A549 (cell line): Measurements from ENCODE around the gene RAB38. TPM values are rescaled to one million over a fixed set of nuclear protein-coding genes. Genes with fewer than 3 reads are reported as not detected.

Experiments used
- ATAC-seq, 2 experiments: fragments of 200-7000 bp in 1 of 2; fragments of >200 bp in 1 of 2; cut with Nextera tagmentation in 1 of 2; cut with Tn5 transposase in 1 of 2; 3 replicates each; pipeline versions ENCODE4 v1.8.0 to v1.9.1; 2018 to 2020; ENCODE audit warnings: mild to moderate bottlenecking in 1 of 2, moderate library complexity in 1 of 2
- CTCF ChIA-PET: fragments of 300-600 bp; sonication (Branson Sonifier 250); formaldehyde crosslinking; extraction: SDS; loops from one replicate; lab custom pipeline; 2021; ENCODE audit warnings: antibody characterized with exemption, inconsistent platforms; lab: Yijun Ruan, JAX
- POLR2A ChIA-PET: fragments of 350-600 bp; formaldehyde crosslinking; extraction: SDS; loops from one replicate; lab custom pipeline; 2021; ENCODE audit warnings: antibody characterized with exemption, inconsistent platforms; lab: Yijun Ruan, JAX
- DNase-seq, 2 experiments: peaks; one replicate each; pipeline versions ENCODE4 v3.0.0 to v3.0.0-alpha.2; 2011 to 2016; ENCODE audit warnings: low read depth in 1 of 2, low spot score in 1 of 2
- FAIRE-seq: peaks from 2 replicates; lab custom pipeline; 2011; peaks lifted over from hg19 to GRCh38; lab: Jason Lieb, UNC
- H3K27ac ChIP-seq, 2 experiments: fragments of >200 bp; sonication (Bioruptor Twin); formaldehyde crosslinking; 3 replicates each; pipeline ENCODE4 v1.5.1; 2016 to 2017
- H3K4me1 ChIP-seq: fragments of >200 bp; sonication (Bioruptor Twin); formaldehyde crosslinking; 3 replicates; pipeline ENCODE4 v1.6.1; 2016
- H3K4me2 ChIP-seq: fragments of >200 bp; sonication (Bioruptor Twin); formaldehyde crosslinking; 3 replicates; pipeline ENCODE4 v1.6.1; 2016
- H3K4me3 ChIP-seq: fragments of >200 bp; sonication (Bioruptor Twin); formaldehyde crosslinking; 3 replicates; pipeline ENCODE4 v1.5.1; 2016
- H3K9me3 ChIP-seq: fragments of >200 bp; sonication (Bioruptor Twin); formaldehyde crosslinking; 3 replicates; pipeline ENCODE4 v1.6.1; 2016
- BHLHE40 ChIP-seq: IDR thresholded peaks from 2 replicates; pipeline ENCODE4 v1.6.1; 2012; ENCODE audit warnings: low read depth, low read length, inconsistent platforms
- CEBPB ChIP-seq, 2 experiments: fragments of >200 bp in 1 of 2; sonication (Bioruptor Twin) in 1 of 2; formaldehyde crosslinking in 1 of 2; IDR thresholded peaks; 2 replicates each; pipeline ENCODE4 v1.6.1; 2012 to 2016
- EHF ChIP-seq: fragments of 250-450 bp; sonication (Bioruptor Pico); IDR thresholded peaks from 2 replicates; pipeline ENCODE4 v1.5.0; 2020; ENCODE audit warnings: mild to moderate bottlenecking
- EHMT2 ChIP-seq: fragments of 200-600 bp; sonication (generic); IDR thresholded peaks from 2 replicates; pipeline ENCODE4 v1.6.1; 2016; ENCODE audit warnings: antibody characterized with exemption, low read depth, mild to moderate bottlenecking, moderate library complexity
- ESRRA ChIP-seq: fragments of 150-350 bp; IDR thresholded peaks from 2 replicates; pipeline ENCODE4 v1.6.1; 2014; ENCODE audit warnings: mild to moderate bottlenecking, low read length, borderline replicate concordance
- FOSB ChIP-seq: fragments of 250-450 bp; sonication (Bioruptor Pico); IDR thresholded peaks from 2 replicates; pipeline ENCODE4 v1.5.0; 2020; ENCODE audit warnings: mild to moderate bottlenecking, moderate library complexity
- FOSL2 ChIP-seq, 2 experiments: fragments of 450-650 bp in 1 of 2; fragments of >200 bp in 1 of 2; sonication (Bioruptor Twin) in 1 of 2; formaldehyde crosslinking; IDR thresholded peaks; 2 replicates each; pipeline versions ENCODE4 v1.5.0 to v1.6.1; 2016 to 2020; ENCODE audit warnings: mild to moderate bottlenecking in 1 of 2, moderate library complexity in 1 of 2
- FOXS1 ChIP-seq: fragments of 250-450 bp; sonication (Bioruptor Pico); IDR thresholded peaks from 2 replicates; pipeline ENCODE4 v1.5.0; 2020; ENCODE audit warnings: mild to moderate bottlenecking, moderate library complexity
- GATA3 ChIP-seq: IDR thresholded peaks from 2 replicates; pipeline ENCODE4 v1.6.1; 2012; ENCODE audit warnings: borderline replicate concordance
- HEYL ChIP-seq: fragments of 250-450 bp; sonication (Bioruptor Pico); IDR thresholded peaks from 2 replicates; pipeline ENCODE4 v1.8.0; 2021; ENCODE audit warnings: mild to moderate bottlenecking, moderate library complexity
- HOXA7 ChIP-seq: fragments of 250-450 bp; sonication (Bioruptor Pico); IDR thresholded peaks from 2 replicates; pipeline ENCODE4 v1.5.0; 2020; ENCODE audit warnings: mild to moderate bottlenecking, moderate library complexity
- HOXB5 ChIP-seq: fragments of 250-450 bp; sonication (Bioruptor Pico); IDR thresholded peaks from 2 replicates; pipeline ENCODE4 v1.5.0; 2020; ENCODE audit warnings: mild to moderate bottlenecking, moderate library complexity
- JUN ChIP-seq, 2 experiments: fragments of >200 bp; sonication (Bioruptor Twin); formaldehyde crosslinking; IDR thresholded peaks; 2 replicates in 1 of 2; 3 replicates in 1 of 2; pipeline ENCODE4 v1.6.1; 2016 to 2017
- MAFK ChIP-seq: fragments of 450-650 bp; IDR thresholded peaks from 2 replicates; pipeline ENCODE4 v1.6.1; 2014; ENCODE audit not compliant: partially characterized antibody
- NR3C1 ChIP-seq: fragments of >200 bp; sonication (Bioruptor Twin); formaldehyde crosslinking; IDR thresholded peaks from 3 replicates; pipeline ENCODE4 v1.6.1; 2017
- POLR2AphosphoS2 ChIP-seq: conservative IDR thresholded peaks from 2 replicates; pipeline ENCODE4 v1.6.1; 2012; ENCODE audit warnings: low read length, improper control_type of control experiment, inconsistent platforms
- RCOR1 ChIP-seq: fragments of 150-350 bp; IDR thresholded peaks from 2 replicates; pipeline ENCODE4 v1.6.1; 2014; ENCODE audit warnings: antibody characterized with exemption, low read length, low read depth
- RFX5 ChIP-seq: fragments of 450-650 bp; IDR thresholded peaks from 2 replicates; pipeline ENCODE4 v1.7.1; 2014; ENCODE audit warnings: antibody characterized with exemption, mild to moderate bottlenecking, moderate library complexity
- RNF2 ChIP-seq: fragments of 200-600 bp; sonication (generic); IDR thresholded peaks from 2 replicates; pipeline ENCODE4 v1.6.1; 2016; ENCODE audit warnings: low read depth, mild to moderate bottlenecking, antibody characterized with exemption, moderate library complexity, borderline replicate concordance
- ZSCAN20 ChIP-seq: fragments of 250-450 bp; sonication (Bioruptor Pico); IDR thresholded peaks from 2 replicates; pipeline ENCODE4 v1.8.0; 2022; ENCODE audit warnings: mild to moderate bottlenecking, moderate library complexity
- WGBS: methylation state at CpG from one replicate; pipeline ENCODE4 v1.1.6; 2017; ENCODE audit errors: missing lambda C conversion rate; 5-methylcytosine and 5-hydroxymethylcytosine counted together
- polyA plus RNA-seq, 4 experiments: library from polyadenylated mRNA; depleted of rRNA in 3 of 4; stranded (reverse); fragments of >200 nt; fragmentation: RNase III in 1 of 4; extraction: RNeasy Plus Mini Kit Qiagen cat#74134 plus additional on column Dnase treatment in 1 of 4; gene quantifications; 2 replicates in 3 of 4; 3 replicates in 1 of 4; pipeline ENCODE4 v1.2.3, GENCODE V29; 2011 to 2017
- TF ChIP-seq, protein P1 (sequence below): fragments of 250-450 bp; sonication (Bioruptor Pico); IDR thresholded peaks from 2 replicates; pipeline ENCODE4 v1.5.0; 2020; ENCODE audit warnings: low read depth, mild to moderate bottlenecking, moderate library complexity
- TF ChIP-seq, protein P2 (sequence below): fragments of >200 bp; sonication (Bioruptor Twin); formaldehyde crosslinking; IDR thresholded peaks from 2 replicates; pipeline ENCODE4 v1.6.1; 2016
- TF ChIP-seq, protein P3 (sequence below): fragments of >200 bp; sonication (Bioruptor Twin); formaldehyde crosslinking; IDR thresholded peaks from 3 replicates; pipeline ENCODE4 v1.6.1; 2016
- TF ChIP-seq, protein P4 (sequence below): fragments of 150-350 bp; IDR thresholded peaks from 2 replicates; pipeline ENCODE4 v1.6.1; 2014; ENCODE audit warnings: low read depth, mild to moderate bottlenecking, low read length
- TF ChIP-seq, protein P5 (sequence below): fragments of 450-650 bp; IDR thresholded peaks from 2 replicates; pipeline ENCODE4 v1.6.1; 2014; ENCODE audit warnings: antibody characterized with exemption

The RAB38 gene
- polyA plus RNA-seq, 2 of the 4 experiments (the other 2 are of a cell fraction), result 0.59 to 1.6 TPM

DNA sequence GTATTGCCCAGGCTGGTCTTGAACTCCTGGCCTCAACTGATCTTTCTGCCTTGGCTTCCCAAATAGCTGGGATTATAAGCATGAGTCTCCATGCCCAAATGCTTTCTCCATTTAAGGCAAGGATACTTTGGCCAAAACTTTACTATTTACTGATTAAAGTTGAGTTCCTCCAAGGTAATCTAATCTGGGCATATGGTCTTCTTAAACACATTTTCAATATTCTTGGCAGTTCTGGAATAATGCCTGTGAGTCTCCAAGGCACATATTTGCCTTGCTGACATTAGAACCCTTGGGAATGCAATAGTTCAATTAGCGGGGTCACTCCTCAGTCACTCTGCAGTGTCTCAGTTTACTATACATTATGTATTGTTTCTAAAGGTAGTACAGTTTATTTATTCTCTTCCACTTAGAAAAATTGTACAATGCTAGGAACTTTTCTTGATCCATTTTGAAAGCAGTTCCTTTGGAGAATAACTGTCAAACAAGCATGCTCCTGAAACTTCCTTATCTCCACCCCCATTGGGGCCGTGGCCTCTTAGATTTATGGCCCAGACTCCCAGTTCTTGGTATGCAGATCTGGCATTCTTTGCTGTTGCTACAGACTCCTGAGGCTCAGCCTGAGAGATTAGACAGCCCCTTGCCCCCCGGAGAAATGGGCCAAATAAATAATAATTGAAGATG is 13.1 kb upstream of the RAB38 start:
- WGBS, result 31% methylated on average over 3 of the region's 3 CpGs
- TF ChIP-seq HOXB5 (CRISPR knock-in tag) (no peak), ZSCAN20 (no peak), EHMT2 (no peak), CEBPB (IDR thresholded peaks at IDR 0.05) (no peak), RFX5 (no peak), FOSL2 (IDR thresholded peaks at IDR 0.05) (no peak), FOSL2 (CRISPR knock-in tag; IDR thresholded peaks at IDR 0.05) (no peak), FOSB (no peak), ESRRA (no peak), HOXA7 (no peak), POLR2AphosphoS2 (no peak), GATA3 (no peak), NR3C1 (no peak), FOXS1 (CRISPR knock-in tag) (no peak), RNF2 (no peak)
- TF ChIP-seq, protein P1, sequence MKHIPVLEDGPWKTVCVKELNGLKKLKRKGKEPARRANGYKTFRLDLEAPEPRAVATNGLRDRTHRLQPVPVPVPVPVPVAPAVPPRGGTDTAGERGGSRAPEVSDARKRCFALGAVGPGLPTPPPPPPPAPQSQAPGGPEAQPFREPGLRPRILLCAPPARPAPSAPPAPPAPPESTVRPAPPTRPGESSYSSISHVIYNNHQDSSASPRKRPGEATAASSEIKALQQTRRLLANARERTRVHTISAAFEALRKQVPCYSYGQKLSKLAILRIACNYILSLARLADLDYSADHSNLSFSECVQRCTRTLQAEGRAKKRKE, result no peak
- TF ChIP-seq, protein P2, sequence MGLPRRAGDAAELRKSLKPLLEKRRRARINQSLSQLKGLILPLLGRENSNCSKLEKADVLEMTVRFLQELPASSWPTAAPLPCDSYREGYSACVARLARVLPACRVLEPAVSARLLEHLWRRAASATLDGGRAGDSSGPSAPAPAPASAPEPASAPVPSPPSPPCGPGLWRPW, result no peak
- TF ChIP-seq, protein P3, sequence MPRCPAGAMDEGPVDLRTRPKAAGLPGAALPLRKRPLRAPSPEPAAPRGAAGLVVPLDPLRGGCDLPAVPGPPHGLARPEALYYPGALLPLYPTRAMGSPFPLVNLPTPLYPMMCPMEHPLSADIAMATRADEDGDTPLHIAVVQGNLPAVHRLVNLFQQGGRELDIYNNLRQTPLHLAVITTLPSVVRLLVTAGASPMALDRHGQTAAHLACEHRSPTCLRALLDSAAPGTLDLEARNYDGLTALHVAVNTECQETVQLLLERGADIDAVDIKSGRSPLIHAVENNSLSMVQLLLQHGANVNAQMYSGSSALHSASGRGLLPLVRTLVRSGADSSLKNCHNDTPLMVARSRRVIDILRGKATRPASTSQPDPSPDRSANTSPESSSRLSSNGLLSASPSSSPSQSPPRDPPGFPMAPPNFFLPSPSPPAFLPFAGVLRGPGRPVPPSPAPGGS, result no peak
- TF ChIP-seq, protein P4, sequence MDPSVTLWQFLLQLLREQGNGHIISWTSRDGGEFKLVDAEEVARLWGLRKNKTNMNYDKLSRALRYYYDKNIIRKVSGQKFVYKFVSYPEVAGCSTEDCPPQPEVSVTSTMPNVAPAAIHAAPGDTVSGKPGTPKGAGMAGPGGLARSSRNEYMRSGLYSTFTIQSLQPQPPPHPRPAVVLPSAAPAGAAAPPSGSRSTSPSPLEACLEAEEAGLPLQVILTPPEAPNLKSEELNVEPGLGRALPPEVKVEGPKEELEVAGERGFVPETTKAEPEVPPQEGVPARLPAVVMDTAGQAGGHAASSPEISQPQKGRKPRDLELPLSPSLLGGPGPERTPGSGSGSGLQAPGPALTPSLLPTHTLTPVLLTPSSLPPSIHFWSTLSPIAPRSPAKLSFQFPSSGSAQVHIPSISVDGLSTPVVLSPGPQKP, result no peak
- H3K4me2 ChIP-seq, result no peak overlapping the region
- H3K4me3 ChIP-seq, result no peak overlapping the region
- H3K9me3 ChIP-seq, result no peaks in the 10 kb centered on the region
- ATAC-seq (no peak), DNase-seq (no peak), FAIRE-seq (no peak)
- H3K27ac ChIP-seq, result no peak overlapping the region
- ChIA-PET POLR2A (no interaction called here), CTCF (no interaction called here)
- no peaks in the 10 kb centered on the region for H3K4me1 ChIP-seq

DNA sequence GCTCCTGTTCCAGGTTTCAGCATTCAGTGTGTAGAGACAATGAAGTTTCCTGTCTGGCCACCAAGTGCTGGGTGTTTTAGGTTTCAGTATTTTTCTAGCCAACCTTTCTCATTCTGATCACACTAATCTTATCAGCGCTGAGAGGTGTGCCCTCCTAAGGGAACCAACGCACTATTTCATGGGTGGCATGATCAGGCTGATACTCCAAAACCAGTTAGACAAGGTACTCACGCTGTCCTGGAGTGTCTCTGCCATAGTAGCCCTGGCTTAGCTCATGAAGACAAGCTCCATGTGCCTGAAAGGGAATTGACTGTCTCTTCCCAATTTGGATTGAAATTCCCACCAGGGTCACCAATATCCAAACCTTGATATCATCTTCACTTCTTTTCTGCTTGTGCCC is 8.0 kb upstream of the RAB38 start:
- H3K4me3 ChIP-seq, result no peak overlapping the region
- TF ChIP-seq, protein P5, sequence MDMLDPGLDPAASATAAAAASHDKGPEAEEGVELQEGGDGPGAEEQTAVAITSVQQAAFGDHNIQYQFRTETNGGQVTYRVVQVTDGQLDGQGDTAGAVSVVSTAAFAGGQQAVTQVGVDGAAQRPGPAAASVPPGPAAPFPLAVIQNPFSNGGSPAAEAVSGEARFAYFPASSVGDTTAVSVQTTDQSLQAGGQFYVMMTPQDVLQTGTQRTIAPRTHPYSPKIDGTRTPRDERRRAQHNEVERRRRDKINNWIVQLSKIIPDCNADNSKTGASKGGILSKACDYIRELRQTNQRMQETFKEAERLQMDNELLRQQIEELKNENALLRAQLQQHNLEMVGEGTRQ, result no peak
- TF ChIP-seq RCOR1, result no peak
- TF ChIP-seq BHLHE40, result no peak
- no peak for TF ChIP-seq FOSL2 (IDR thresholded peaks at IDR 0.05)
- TF ChIP-seq FOSL2 (CRISPR knock-in tag; IDR thresholded peaks at IDR 0.05), result no peak
- TF ChIP-seq MAFK, result no peak
- no peak for TF ChIP-seq HEYL
- TF ChIP-seq CEBPB (IDR thresholded peaks at IDR 0.05), result no peak
- no peak for TF ChIP-seq JUN (IDR thresholded peaks at IDR 0.05)
- no peak for TF ChIP-seq EHF (CRISPR knock-in tag)
- no peak for FAIRE-seq
- H3K9me3 ChIP-seq, result no peaks in the 10 kb centered on the region
- ChIA-PET CTCF (no interaction called here), POLR2A (no interaction called here)
- H3K4me1 ChIP-seq, result 0 out of 3 replicates have a peak, but pooled peaks cover 11% of the 10 kb centered on the region
- WGBS, result 7% methylated on average over 3 of the region's 3 CpGs
- H3K4me2 ChIP-seq, result no peak overlapping the region
- no peak overlapping the region for H3K27ac ChIP-seq
- ATAC-seq, result no peak
- DNase-seq, result no peak
